ENCODE results near the gene ANKRD23. TPM values are rescaled to one million over a fixed set of nuclear protein-coding genes. Genes with fewer than 3 reads are reported as not detected.
A peak's percentile ranks its signal among the peaks of the same experiment; 100 is the strongest.

Gene ANKRD23
- total RNA-seq, 4 donors from 2014 or later: 3.0 to 8.2 (median 3.2) TPM

- 0 to 2% methylated on average over 1 to 10 of the region's 103 CpGs for WGBS, 2 donors
- H3K4me1 ChIP-seq: peaks cover 26 to 32% of the 10 kb centered on the region in 2 donors
Measured at GRCh38 chr2:96816127-96816835, 27.5 kb downstream of the ANKRD23 start, which contains the start of gene CNNM3. CNNM3 (plus strand) TSS chr2:96816268; CDS start chr2:96816278, 10 bp downstream.

GRCh38 chr2:96815326-96816126, 28.3 kb downstream of the ANKRD23 start:
- Histone ChIP-seq H3K4me1 (peaks cover 26 to 32% of the 10 kb centered on the region in 2 donors), H3K27me3 (no peaks in the 10 kb centered on the region), H3K9me3 (no peaks in the 10 kb centered on the region), H3K4me3 (replicated peaks in 1 of 3) (peak overlapping the region; percentile 32 to 78 (median 51)), H3K27ac (peak overlapping the region; percentile 64 to 94 (median 77)), H3K36me3 (no peaks in the 10 kb centered on the region)
- DNase-seq: no peak
- 7 to 11% methylated on average over 24 to 30 of the region's 60 CpGs for WGBS, 2 donors
- intact Hi-C loops (cut with DNase I): loop anchor here (5.0 kb wide), 1 partner anchor 42 kb away; the partner anchor contains the start of gene ANKRD39
- no peak for TF ChIP-seq POLR2A (IDR thresholded peaks at IDR 0.05)
- TF ChIP-seq, protein P1, sequence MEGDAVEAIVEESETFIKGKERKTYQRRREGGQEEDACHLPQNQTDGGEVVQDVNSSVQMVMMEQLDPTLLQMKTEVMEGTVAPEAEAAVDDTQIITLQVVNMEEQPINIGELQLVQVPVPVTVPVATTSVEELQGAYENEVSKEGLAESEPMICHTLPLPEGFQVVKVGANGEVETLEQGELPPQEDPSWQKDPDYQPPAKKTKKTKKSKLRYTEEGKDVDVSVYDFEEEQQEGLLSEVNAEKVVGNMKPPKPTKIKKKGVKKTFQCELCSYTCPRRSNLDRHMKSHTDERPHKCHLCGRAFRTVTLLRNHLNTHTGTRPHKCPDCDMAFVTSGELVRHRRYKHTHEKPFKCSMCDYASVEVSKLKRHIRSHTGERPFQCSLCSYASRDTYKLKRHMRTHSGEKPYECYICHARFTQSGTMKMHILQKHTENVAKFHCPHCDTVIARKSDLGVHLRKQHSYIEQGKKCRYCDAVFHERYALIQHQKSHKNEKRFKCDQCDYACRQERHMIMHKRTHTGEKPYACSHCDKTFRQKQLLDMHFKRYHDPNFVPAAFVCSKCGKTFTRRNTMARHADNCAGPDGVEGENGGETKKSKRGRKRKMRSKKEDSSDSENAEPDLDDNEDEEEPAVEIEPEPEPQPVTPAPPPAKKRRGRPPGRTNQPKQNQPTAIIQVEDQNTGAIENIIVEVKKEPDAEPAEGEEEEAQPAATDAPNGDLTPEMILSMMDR (IDR thresholded peaks at IDR 0.05): no peak

More at GRCh38 chr2:96816127-96816835, 27.5 kb downstream of the ANKRD23 start, which contains the start of gene CNNM3:
- H3K27me3 ChIP-seq: no peaks in the 10 kb centered on the region
- peak within 1 kb of the TSS; percentile 32 to 78 (median 51) for H3K4me3 ChIP-seq (replicated peaks in 1 of 3)
- intact Hi-C loops (cut with DNase I): loop anchor here (5.0 kb wide), 1 partner anchor 41 kb away; the partner anchor contains the start of gene ANKRD39
- peak within 1 kb of the TSS; percentile 93 to 94 (median 94) for H3K27ac ChIP-seq
- no peaks in the 10 kb centered on the region for H3K36me3 ChIP-seq
- peak; percentile 48 to 93 for TF ChIP-seq POLR2A (IDR thresholded peaks at IDR 0.05)
- TF ChIP-seq, protein P1 (IDR thresholded peaks at IDR 0.05): peak; percentile 30 to 81 (median 51)
- no peaks in the 10 kb centered on the region for H3K9me3 ChIP-seq
- peak; percentile 97 to 98 for DNase-seq

DNA sequence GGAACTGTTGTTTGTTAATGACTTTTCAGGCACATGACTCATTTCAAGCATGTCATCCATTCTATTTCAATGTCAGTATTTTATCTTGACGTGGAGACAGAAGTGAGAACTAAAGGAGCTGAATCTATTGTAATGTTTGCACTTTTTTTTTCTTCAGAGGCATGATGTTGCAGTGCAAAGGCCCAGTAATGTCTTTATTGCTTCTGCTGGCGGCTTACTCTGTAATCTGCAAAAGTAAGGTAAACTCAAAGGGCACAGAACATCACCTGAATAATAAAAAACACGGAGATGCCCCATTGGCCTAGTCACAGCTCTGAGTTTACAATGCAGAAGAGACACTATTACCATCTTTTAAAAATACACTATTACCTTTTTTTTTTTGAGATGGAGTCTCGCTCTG, 30.2 kb downstream of the ANKRD23 start:
- Histone ChIP-seq H3K27me3 (no peaks in the 10 kb centered on the region), H3K36me3 (peaks cover 6 to 7% of the 10 kb centered on the region in 2 donors), H3K9me3 (no peaks in the 10 kb centered on the region), H3K4me1 (peaks cover 16 to 23% of the 10 kb centered on the region in 2 donors), H3K4me3 (replicated peaks in 1 of 3) (no peak overlapping the region), H3K27ac (no peak overlapping the region)
- DNase-seq: no peak
- WGBS, 2 donors: 94 to 95% methylated on average over 4 of the region's 4 CpGs
- TF ChIP-seq POLR2A (IDR thresholded peaks at IDR 0.05): no peak
- TF ChIP-seq, protein P1 (IDR thresholded peaks at IDR 0.05): no peak
- intact Hi-C loops (cut with DNase I): no loop called here

DNA sequence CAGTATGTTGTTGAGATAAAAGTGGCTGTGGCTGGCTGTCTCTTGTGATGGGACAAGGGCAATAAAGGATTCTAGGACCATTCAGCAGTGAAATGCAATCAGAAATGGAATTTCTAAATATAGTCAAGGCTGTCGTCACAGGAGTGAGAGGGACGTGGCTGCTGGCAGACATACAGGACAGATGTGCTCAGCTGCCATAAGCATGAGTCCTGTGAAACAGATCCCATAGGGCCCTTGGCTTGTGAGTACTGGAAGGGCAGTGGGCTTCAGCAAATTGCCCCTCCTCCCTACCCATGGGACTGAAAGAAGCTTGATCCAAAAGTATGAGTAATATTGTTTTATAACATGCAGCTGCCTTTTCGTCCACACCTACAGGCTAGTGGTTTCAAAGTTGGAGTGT, 31.9 kb downstream of the ANKRD23 start:
- intact Hi-C loops (cut with DNase I): no loop called here
- no peaks in the 10 kb centered on the region for H3K9me3 ChIP-seq
- TF ChIP-seq POLR2A (IDR thresholded peaks at IDR 0.05): no peak
- TF ChIP-seq, protein P1 (IDR thresholded peaks at IDR 0.05): no peak
- H3K36me3 ChIP-seq: peaks cover 6 to 7% of the 10 kb centered on the region in 2 donors
- DNase-seq: no peak
- H3K4me1 ChIP-seq: peaks cover 0 to 6% of the 10 kb centered on the region in 2 donors
- H3K27me3 ChIP-seq: no peaks in the 10 kb centered on the region
- WGBS, 2 donors: 65 to 75% methylated on average over 3 of the region's 3 CpGs
- no peak overlapping the region for H3K4me3 ChIP-seq (replicated peaks in 1 of 3)
- H3K27ac ChIP-seq: no peak overlapping the region
